Measurements from ENCODE around the gene PRKAA1. TPM values are rescaled to one million over a fixed set of nuclear protein-coding genes. Genes with fewer than 3 reads are reported as not detected.
"Not testable (repeated sequence)": the region's sequence is repeated elsewhere in the genome, so short reads cannot be mapped to it uniquely, and the experiment has no call there.

PRKAA1 gene
- total RNA-seq, 1 experiment from 2014 or later: 31.2 TPM

GRCh38 chr5:40733434-40733833 is 64.7 kb downstream of the PRKAA1 start:
- Mint-ChIP-seq H3K9me3 (no peaks in the 10 kb centered on the region), H3K27me3 (ENCODE audit: low read depth) (no peaks in the 10 kb centered on the region), H3K36me3 (no peaks in the 10 kb centered on the region), H3K4me1 (no peaks in the 10 kb centered on the region), H3K4me3 (no peak overlapping the region), H3K27ac (no peak overlapping the region)
- ChIA-PET POLR2A (no interaction called here), CTCF (interaction anchor here (1.2 to 1.5 kb wide), 2 partner anchors 9 to 53 kb away, joined by 3 read pairs; no protein-coding TSS in a partner anchor)
- TF ChIP-seq ATF6 (CRISPR knock-in tag; IDR thresholded peaks at IDR 0.05) (no peak), E2F4 (CRISPR knock-in tag; IDR thresholded peaks at IDR 0.05; ENCODE audit: borderline replicate concordance, low read depth) (no peak), FOXK1 (CRISPR knock-in tag; IDR thresholded peaks at IDR 0.05) (no peak), SOX15 (CRISPR knock-in tag; IDR thresholded peaks at IDR 0.05) (no peak), TEAD4 (CRISPR knock-in tag; IDR thresholded peaks at IDR 0.05) (no peak), KAT7 (CRISPR knock-in tag; IDR thresholded peaks at IDR 0.05; ENCODE audit: borderline replicate concordance) (no peak), GRHL2 (CRISPR knock-in tag; IDR thresholded peaks at IDR 0.05; ENCODE audit: insufficient replicate concordance, severe bottlenecking) (no peak), USF2 (CRISPR knock-in tag; IDR thresholded peaks at IDR 0.05) (no peak), PRDM15 (CRISPR knock-in tag; IDR thresholded peaks at IDR 0.05) (no peak), FOXP4 (CRISPR knock-in tag; IDR thresholded peaks at IDR 0.05) (no peak)
- DNase-seq (ENCODE audit: low spot score) (no peak), ATAC-seq (no peak)

- peaks cover 34% of the 10 kb centered on the region for H3K36me3 Mint-ChIP-seq
- POLR2A ChIA-PET; CTCF ChIA-PET; H3K27ac Mint-ChIP-seq; H3K4me1 Mint-ChIP-seq; ATAC-seq; H3K4me3 Mint-ChIP-seq; H3K27me3 Mint-ChIP-seq (ENCODE audit: low read depth); DNase-seq (ENCODE audit: low spot score): not testable (repeated sequence)
- peaks cover 35% of the 10 kb centered on the region for H3K9me3 Mint-ChIP-seq
Measured at GRCh38 chr5:40722497-40722911, 75.7 kb downstream of the PRKAA1 start.

- TF ChIP-seq ATF3 (CRISPR knock-in tag; conservative IDR thresholded peaks at IDR 0.05) (no peak), JUN (CRISPR knock-in tag; IDR thresholded peaks at IDR 0.05) (no peak), MXD4 (CRISPR knock-in tag; IDR thresholded peaks at IDR 0.05; ENCODE audit: borderline replicate concordance) (no peak), IRF2 (CRISPR knock-in tag; IDR thresholded peaks at IDR 0.05; ENCODE audit: borderline replicate concordance, low read depth) (no peak), CDX4 (CRISPR knock-in tag; IDR thresholded peaks at IDR 0.05; ENCODE audit: borderline replicate concordance) (no peak), NFATC4 (CRISPR knock-in tag; IDR thresholded peaks at IDR 0.05) (no peak), GRHL2 (CRISPR knock-in tag; IDR thresholded peaks at IDR 0.05; ENCODE audit: insufficient replicate concordance, severe bottlenecking) (no peak), ATF1 (CRISPR knock-in tag; IDR thresholded peaks at IDR 0.05) (no peak), E2F1 (CRISPR knock-in tag; IDR thresholded peaks at IDR 0.05) (no peak), TEAD4 (CRISPR knock-in tag; IDR thresholded peaks at IDR 0.05) (no peak)
- H3K27me3 Mint-ChIP-seq (ENCODE audit: low read depth): no peaks in the 10 kb centered on the region
- CTCF ChIA-PET: no interaction called here
- no peaks in the 10 kb centered on the region for H3K4me1 Mint-ChIP-seq
- DNase-seq (ENCODE audit: low spot score) (no peak), ATAC-seq (no peak)
- no peak overlapping the region for H3K27ac Mint-ChIP-seq
- POLR2A ChIA-PET: no interaction called here
- peaks cover 29% of the 10 kb centered on the region for H3K36me3 Mint-ChIP-seq
- H3K9me3 Mint-ChIP-seq: peaks cover 29% of the 10 kb centered on the region
- no peak overlapping the region for H3K4me3 Mint-ChIP-seq
Measured at GRCh38 chr5:40720069-40720468, 78.1 kb downstream of the PRKAA1 start.

Measured in WTC11 (cell line).